Stimulated activated CD4-positive, alpha-beta T cell treated with anti-CD3 and anti-CD28 coated beads, Interleukin-1b, Interleukin-23, amount 100 ng/mL, for 1 hour (primary cell): ENCODE results near the gene GAGE10.
A peak's percentile ranks its signal among the peaks of the same experiment; 100 is the strongest.

ENCODE experiments used
- DNase-seq, 2 donors: peaks; one replicate each; pipeline ENCODE4 v3.0.0-alpha.2; 2020; ENCODE audit warnings: low read depth in 2 of 2

Gene GAGE10, protein sequence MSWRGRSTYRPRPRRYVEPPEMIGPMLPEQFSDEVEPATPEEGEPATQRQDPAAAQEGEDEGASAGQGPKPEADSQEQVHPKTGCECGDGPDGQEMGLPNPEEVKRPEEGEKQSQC

DNA sequence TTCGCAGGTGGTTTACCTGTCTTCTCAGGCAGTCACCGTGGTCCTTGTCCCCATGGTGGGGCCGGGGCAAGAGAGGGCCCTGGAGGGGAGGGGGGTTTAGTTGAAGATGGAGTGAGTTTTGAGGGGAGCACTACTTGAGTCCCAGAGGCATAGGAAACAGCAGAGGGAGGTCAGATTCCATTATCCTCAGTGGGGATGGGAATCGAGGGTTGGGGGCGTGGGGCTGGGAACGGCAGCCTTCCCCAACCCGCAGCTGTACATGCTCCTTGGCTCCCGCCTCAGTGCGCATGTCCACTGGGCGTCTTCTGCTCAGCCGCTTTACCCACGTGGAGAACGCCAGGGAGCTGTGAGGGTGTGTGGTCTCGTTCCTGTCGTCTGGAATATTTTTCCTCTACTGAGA is at the start of gene GAGE10:
TSS of gene GAGE10 (plus strand) at position 301 of the 400 bp plus-strand sequence. CDS start 1,214 bp downstream, outside the sequence.
- DNase-seq, result no peak

DNA sequence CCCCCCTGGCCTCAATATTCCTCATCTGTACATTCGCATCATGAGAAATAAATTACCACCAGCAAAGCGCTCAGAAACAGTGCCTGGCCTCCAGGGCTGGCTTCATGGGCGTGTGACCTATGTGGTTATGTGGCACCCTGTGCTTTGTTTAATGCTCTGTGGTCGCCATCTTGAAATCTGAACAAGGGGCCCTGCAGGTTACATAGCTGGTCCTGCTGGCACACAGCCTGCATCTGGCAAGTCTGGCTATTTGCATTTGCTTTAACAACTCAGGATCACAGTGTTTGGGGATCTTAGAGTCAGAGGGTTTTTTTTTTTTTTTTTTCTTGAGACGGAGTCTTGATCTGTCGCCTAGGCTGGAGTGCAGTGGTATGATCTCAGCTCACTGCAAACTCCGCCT is 48.8 kb upstream of the GAGE10 start:
- no peak for DNase-seq

GRCh38 chrX:49256268-49256995 is 47.0 kb upstream of the GAGE10 start:
- no peak for DNase-seq

- DNase-seq, result no peak
These were observed 46.2 kb upstream of the GAGE10 start for GRCh38 chrX:49257074-49257790.

GRCh38 chrX:49257846-49258748 is 45.3 kb upstream of the GAGE10 start:
- DNase-seq, result no peak

DNA sequence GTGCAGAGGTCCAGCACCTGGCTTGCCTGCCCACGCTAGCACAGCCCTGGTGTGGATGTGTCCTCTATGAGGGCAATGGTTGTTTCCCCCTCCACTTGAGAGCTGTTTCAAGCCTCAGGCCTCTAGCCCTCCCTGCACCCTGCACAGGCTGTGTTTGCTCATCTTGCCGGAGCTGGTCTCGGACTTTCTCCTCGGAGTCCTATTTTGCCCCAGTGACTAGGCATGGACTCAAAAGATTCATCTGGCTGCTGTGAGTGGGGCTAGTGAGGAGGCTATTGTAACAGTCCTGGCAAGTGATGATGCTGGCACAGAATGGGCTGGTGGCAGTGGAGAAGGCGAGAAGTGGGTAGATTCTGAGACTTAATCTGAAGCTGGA is 44.7 kb upstream of the GAGE10 start:
- no peak for DNase-seq

GRCh38 chrX:49260221-49260985 is 43.0 kb upstream of the GAGE10 start:
- DNase-seq, result no peak

DNA sequence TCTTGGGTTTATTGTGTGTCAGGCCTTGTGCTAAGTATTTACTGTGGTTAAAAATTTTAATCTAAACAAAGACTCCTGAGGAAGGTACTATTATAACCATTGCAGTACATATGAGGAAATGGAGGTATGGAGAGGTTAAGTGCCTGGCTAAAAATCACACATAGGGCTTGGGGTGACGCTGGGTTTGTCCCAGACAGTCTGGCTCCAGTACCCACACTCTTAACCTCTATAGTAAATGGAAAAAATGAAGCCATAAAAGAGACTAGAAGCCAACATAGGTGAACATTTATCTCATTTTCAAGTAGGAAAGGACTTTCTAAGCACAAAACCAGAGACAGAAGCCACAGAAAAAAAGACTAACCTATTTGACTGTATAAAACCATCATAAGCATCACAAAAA is 40.8 kb upstream of the GAGE10 start:
- no peak for DNase-seq

DNA sequence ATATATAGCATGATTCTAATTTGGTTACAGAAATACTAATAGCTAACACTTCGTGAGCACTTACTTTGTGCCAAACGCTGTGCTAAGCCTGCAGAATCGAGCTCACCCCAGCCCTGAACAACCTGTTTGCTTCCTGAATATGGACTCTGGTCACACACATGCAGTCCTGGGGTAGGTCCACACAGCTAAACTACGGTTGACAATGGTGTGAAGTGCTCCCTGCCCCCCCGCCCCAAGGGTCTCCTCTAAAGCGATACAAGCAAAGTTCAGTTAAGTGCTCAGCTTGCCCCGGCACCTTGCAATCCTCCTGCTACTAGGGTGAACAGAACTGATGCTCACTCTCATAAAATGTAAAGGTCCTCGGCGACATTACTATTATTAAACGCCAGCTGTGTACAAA is 39.8 kb upstream of the GAGE10 start:
- DNase-seq, result no peak

- no peak for DNase-seq
These were observed 39.0 kb upstream of the GAGE10 start, which contains the start of gene FOXP3 for GRCh38 chrX:49264460-49264859. Gene FOXP3 (minus strand): TSS chrX:49264710. CDS start chrX:49258505, 6,205 bp downstream.

- DNase-seq, result no peak
These were observed 36.7 kb upstream of the GAGE10 start for GRCh38 chrX:49266523-49267445.

DNA sequence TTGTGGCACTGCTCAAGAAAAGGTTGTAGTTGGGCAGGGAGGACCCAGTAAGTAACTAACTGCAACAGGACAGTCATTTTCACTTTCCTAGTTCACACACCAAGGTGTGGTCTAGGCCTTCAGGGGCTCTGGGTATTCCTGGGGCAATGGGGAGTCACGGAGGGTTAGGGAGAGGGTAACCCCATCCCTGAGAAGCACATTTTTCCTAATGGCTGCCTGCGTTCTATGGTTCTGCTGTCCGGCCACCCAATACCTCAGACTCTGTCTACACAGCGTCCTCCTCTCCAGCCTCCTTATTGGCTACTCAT is 34.8 kb upstream of the GAGE10 start:
- DNase-seq, result no peak

DNA sequence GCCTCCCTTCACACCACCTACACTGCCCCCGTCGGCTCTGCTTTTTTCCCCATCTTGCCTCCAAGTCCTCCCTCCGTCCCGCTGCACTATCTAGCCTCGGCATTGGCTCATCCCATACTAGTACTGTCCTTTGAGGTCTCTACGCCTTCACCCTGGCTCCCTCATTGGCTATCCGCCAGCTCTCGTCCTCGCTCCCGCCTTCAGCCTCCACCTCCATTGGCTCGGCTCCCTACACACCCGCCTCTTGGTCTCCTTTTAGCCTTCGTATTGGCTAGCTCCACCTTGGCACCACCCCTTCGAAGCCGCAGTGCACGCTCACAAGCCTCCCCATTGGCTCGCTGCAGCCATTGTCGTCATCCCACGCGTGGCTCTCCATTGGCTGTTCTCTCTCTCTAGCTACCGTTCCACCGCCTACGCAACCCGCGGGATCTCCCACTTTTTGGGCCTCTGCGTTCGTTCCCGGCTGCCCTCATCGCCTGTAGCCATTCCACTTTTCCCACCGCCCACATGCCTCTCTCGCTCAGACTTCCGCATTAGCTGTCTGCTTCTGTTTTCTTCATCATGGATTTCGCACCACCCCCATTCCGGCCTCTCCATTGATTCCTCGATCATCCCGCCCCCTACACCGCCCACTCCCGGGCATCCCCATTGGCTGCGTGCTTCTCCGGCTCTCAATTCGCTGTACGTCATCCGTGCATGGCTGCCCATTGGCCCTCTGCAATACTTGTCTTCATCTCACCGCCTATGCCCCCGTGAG is 34.3 kb upstream of the GAGE10 start:
- peak; percentile 77 to 87 for DNase-seq

- peak in 1 of 2 donors; percentile 9 for DNase-seq
These were observed 33.6 kb upstream of the GAGE10 start, which contains the start of gene PPP1R3F for GRCh38 chrX:49269767-49270248. Gene PPP1R3F (plus strand): TSS chrX:49269793. CDS start chrX:49269870, 77 bp downstream.

GRCh38 chrX:49270249-49270921 is 33.1 kb upstream of the GAGE10 start:
- DNase-seq, result no peak

GRCh38 chrX:49271341-49271740 is 32.1 kb upstream of the GAGE10 start:
- no peak for DNase-seq

DNA sequence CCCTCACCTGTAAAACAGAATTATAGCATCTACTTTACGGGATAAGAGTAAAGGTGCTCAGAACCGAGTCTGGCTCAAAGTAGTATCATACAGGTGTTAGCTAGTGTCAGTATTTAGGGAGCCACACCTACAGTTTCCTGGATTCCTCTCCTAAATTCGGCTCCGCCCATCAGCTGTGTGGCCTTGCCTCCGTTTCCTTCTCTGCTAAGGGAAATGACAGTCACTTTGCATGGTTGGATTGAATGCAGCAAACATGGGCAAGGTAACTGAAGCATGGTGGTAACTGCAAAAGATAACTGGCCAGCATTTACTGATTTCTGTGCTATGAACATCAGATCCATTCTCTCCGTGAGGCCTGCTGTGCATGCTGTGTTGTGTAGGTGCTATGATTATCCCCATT is 31.0 kb upstream of the GAGE10 start:
- no peak for DNase-seq

DNA sequence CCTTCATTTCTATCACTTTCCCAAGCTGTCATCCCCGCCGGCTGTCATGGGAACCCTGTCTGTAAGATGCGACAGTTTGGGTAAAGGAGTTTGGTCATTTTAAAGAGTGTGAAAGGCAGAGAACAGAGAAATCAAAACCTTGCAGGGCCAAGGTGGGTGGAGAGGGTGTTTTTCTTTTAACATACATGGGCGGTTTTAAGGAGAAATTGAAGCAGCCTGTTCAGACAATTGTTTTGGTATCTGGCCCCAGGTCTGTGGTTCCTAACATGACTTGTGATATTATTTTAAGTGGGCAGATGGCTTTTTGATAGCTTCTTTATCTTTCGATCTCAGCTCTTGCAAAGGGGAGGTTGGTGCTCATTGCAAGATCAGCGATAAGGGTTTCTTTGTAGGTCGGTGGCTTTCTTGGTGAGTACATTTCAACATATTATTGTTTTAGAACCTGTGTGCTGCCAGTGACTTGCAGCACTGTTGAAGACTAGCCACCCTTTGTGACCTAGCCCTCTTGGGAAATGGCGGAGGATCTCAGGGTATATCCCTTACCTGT is 30.2 kb upstream of the GAGE10 start:
- DNase-seq, result no peak
